Skeletal muscle cell (primary cell): Measurements from ENCODE around the gene OPCML.

Experiments
- DNase-seq: peaks from one replicate; pipeline ENCODE4 v3.0.0-alpha.2; 2010; ENCODE audit warnings: low read depth
- H3K4me3 ChIP-seq: 2 replicates; pipeline ENCODE4 v1.5.1; 2011; ENCODE audit warnings: low read depth, mild to moderate bottlenecking, control low read depth, low read length, moderate library complexity

OPCML gene

GRCh38 chr11:132501356-132501755 lies 1030.9 kb downstream of the OPCML start:
- no peak overlapping the region for H3K4me3 ChIP-seq
- no peak for DNase-seq

GRCh38 chr11:132499661-132500060 lies 1032.6 kb downstream of the OPCML start:
- DNase-seq = no peak
- H3K4me3 ChIP-seq = no peak overlapping the region

GRCh38 chr11:132496341-132496740 lies 1036.0 kb downstream of the OPCML start:
- DNase-seq = no peak
- no peak overlapping the region for H3K4me3 ChIP-seq

GRCh38 chr11:132493801-132494200 lies 1038.5 kb downstream of the OPCML start:
- H3K4me3 ChIP-seq = no peak overlapping the region
- no peak for DNase-seq

GRCh38 chr11:132490978-132491377 lies 1041.3 kb downstream of the OPCML start:
- no peak overlapping the region for H3K4me3 ChIP-seq
- peak; percentile 54 for DNase-seq

- H3K4me3 ChIP-seq = no peak overlapping the region
- no peak for DNase-seq
These were observed 1046.2 kb downstream of the OPCML start for GRCh38 chr11:132486060-132486459.

GRCh38 chr11:132475026-132475425 lies 1057.3 kb downstream of the OPCML start:
- H3K4me3 ChIP-seq = no peak overlapping the region
- DNase-seq = no peak

GRCh38 chr11:132472411-132473172 lies 1059.7 kb downstream of the OPCML start:
- no peak overlapping the region for H3K4me3 ChIP-seq
- no peak for DNase-seq

GRCh38 chr11:132471466-132471865 lies 1060.8 kb downstream of the OPCML start:
- DNase-seq = no peak
- no peak overlapping the region for H3K4me3 ChIP-seq

- H3K4me3 ChIP-seq = no peak overlapping the region
- DNase-seq = no peak
These were observed 1065.3 kb downstream of the OPCML start for GRCh38 chr11:132466983-132467382.

GRCh38 chr11:132464939-132465338 lies 1067.4 kb downstream of the OPCML start:
- no peak for DNase-seq
- H3K4me3 ChIP-seq = no peak overlapping the region

- H3K4me3 ChIP-seq = no peak overlapping the region
- no peak for DNase-seq
These were observed 1068.3 kb downstream of the OPCML start for GRCh38 chr11:132464003-132464342.

- DNase-seq = no peak
These were observed 1068.9 kb downstream of the OPCML start for GRCh38 chr11:132463295-132464002.

GRCh38 chr11:132459736-132460135 lies 1072.6 kb downstream of the OPCML start:
- H3K4me3 ChIP-seq = no peak overlapping the region
- DNase-seq = no peak

More at GRCh38 chr11:132463295-132464002, 1068.9 kb downstream of the OPCML start:
- H3K4me3 ChIP-seq = no peak overlapping the region

- no peak overlapping the region for H3K4me3 ChIP-seq
- DNase-seq = no peak
These were observed 1074.9 kb downstream of the OPCML start for GRCh38 chr11:132457445-132457844.

GRCh38 chr11:132456751-132457328 lies 1075.5 kb downstream of the OPCML start:
- no peak for DNase-seq
- no peak overlapping the region for H3K4me3 ChIP-seq

- DNase-seq = no peak
- H3K4me3 ChIP-seq = no peak overlapping the region
These were observed 1077.3 kb downstream of the OPCML start for GRCh38 chr11:132455044-132455443.

GRCh38 chr11:132453406-132453805 lies 1078.9 kb downstream of the OPCML start:
- H3K4me3 ChIP-seq = no peak overlapping the region
- DNase-seq = no peak

- no peak overlapping the region for H3K4me3 ChIP-seq
- no peak for DNase-seq
These were observed 1079.7 kb downstream of the OPCML start for GRCh38 chr11:132452616-132453015.

- H3K4me3 ChIP-seq = no peak overlapping the region
- DNase-seq = no peak
These were observed 1080.2 kb downstream of the OPCML start for GRCh38 chr11:132451942-132452601.
